DND-41 (cell line): Measurements from ENCODE around the gene GRHPR.

Source experiments
- ATAC-seq: fragments of 200-7000 bp; cut with Tn5 transposase; 3 replicates; pipeline ENCODE4 v1.9.1; 2021; ENCODE audit warnings: low read depth; ENCODE audit not compliant: insufficient read depth
- DNase-seq: peaks from one replicate; pipeline ENCODE4 v3.0.0-alpha.2; 2020
- H2AFZ ChIP-seq: 2 replicates; pipeline ENCODE4 v1.6.0; 2012; ENCODE audit warnings: low read depth, low read length
- H3K27ac ChIP-seq: 2 replicates; pipeline ENCODE4 v1.5.1; 2012; ENCODE audit warnings: low read length, inconsistent platforms
- H3K27me3 ChIP-seq: fragments of 200-600 bp; sonication (generic); 2 replicates; pipeline ENCODE4 v1.6.0; 2012; ENCODE audit warnings: low read length, mild to moderate bottlenecking, inconsistent platforms; ENCODE audit not compliant: insufficient read depth, poor library complexity
- H3K36me3 ChIP-seq: 2 replicates; pipeline ENCODE4 v1.5.1; 2012; ENCODE audit warnings: low read length, inconsistent platforms; ENCODE audit not compliant: insufficient read depth
- H3K4me1 ChIP-seq: 2 replicates; pipeline ENCODE4 v1.5.1; 2012; ENCODE audit warnings: mild to moderate bottlenecking, low read length; ENCODE audit not compliant: insufficient read depth
- H3K4me2 ChIP-seq: 2 replicates; pipeline ENCODE4 v1.6.0; 2012; ENCODE audit warnings: mild to moderate bottlenecking, moderate library complexity, low read length, inconsistent platforms; ENCODE audit not compliant: insufficient read depth
- H3K4me3 ChIP-seq, 2 experiments: fragments of 200-600 bp in 1 of 2; shearing (Covaris generic) in 1 of 2; 2 replicates each; pipeline ENCODE4 v1.5.1; 2012 to 2016; ENCODE audit warnings: inconsistent platforms in 2 of 2, low read length in 2 of 2, mild to moderate bottlenecking in 2 of 2, low read depth in 1 of 2, moderate library complexity in 1 of 2
- H3K79me2 ChIP-seq: 2 replicates; pipeline ENCODE4 v1.6.0; 2012; ENCODE audit warnings: low read length, inconsistent platforms; ENCODE audit not compliant: insufficient read depth
- H3K9ac ChIP-seq: 2 replicates; pipeline ENCODE4 v1.6.0; 2012; ENCODE audit warnings: low read depth, mild to moderate bottlenecking, inconsistent platforms, low read length, moderate library complexity
- H3K9me3 ChIP-seq: 2 replicates; pipeline ENCODE4 v1.5.1; 2012; ENCODE audit warnings: low read length, moderate library complexity, mild to moderate bottlenecking, inconsistent platforms; ENCODE audit not compliant: insufficient read depth, severe bottlenecking
- H4K20me1 ChIP-seq: 2 replicates; pipeline ENCODE4 v1.6.0; 2012; ENCODE audit warnings: low read length; ENCODE audit not compliant: insufficient read depth
- EZH2 ChIP-seq: IDR thresholded peaks from 3 replicates; pipeline ENCODE4 v1.6.1; 2012; ENCODE audit warnings: borderline replicate concordance, low read depth, mild to moderate bottlenecking, moderate library complexity, low read length, inconsistent platforms; ENCODE audit not compliant: severe bottlenecking
- TF ChIP-seq, protein P1 (sequence below): IDR thresholded peaks from 2 replicates; pipeline ENCODE4 v1.5.1; 2012; ENCODE audit warnings: borderline replicate concordance, low read length, moderate library complexity, mild to moderate bottlenecking; ENCODE audit not compliant: poor library complexity, severe bottlenecking; ENCODE audit errors: extremely low read depth

Gene GRHPR

DNA sequence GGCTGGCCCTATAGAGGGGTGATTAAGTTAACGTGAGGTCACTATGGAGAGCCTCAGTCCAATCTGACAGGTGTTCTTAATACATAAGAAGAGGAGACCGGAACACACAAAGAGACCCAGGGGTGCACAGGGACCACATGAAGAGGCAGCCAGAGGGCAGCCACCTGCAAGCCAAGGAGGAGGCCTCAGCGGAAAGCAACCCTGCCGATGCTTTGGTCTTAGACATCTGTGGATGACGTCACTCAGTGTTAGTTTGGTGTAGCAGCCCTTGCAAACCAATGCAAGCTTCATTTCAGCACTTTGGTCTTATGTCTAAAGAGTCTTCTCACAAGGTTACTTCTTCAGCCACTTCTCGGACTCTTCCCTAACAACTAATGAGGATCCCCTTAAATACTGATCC, 47.6 kb upstream of the GRHPR start:
- Histone ChIP-seq H3K9ac (no peak overlapping the region), H3K4me1 (no peaks in the 10 kb centered on the region), H3K9me3 (no peaks in the 10 kb centered on the region), H3K4me3 (no peak overlapping the region), H3K79me2 (no peaks in the 10 kb centered on the region), H4K20me1 (no peaks in the 10 kb centered on the region), H3K36me3 (no peaks in the 10 kb centered on the region), H3K27ac (no peak overlapping the region), H3K4me2 (no peak overlapping the region), H3K27me3 (no peaks in the 10 kb centered on the region), H2AFZ (no peak overlapping the region)
- DNase-seq (peak; percentile 22), ATAC-seq (peak; percentile 44; the same call in 2 of the 3 replicates)
- TF ChIP-seq, protein P1, sequence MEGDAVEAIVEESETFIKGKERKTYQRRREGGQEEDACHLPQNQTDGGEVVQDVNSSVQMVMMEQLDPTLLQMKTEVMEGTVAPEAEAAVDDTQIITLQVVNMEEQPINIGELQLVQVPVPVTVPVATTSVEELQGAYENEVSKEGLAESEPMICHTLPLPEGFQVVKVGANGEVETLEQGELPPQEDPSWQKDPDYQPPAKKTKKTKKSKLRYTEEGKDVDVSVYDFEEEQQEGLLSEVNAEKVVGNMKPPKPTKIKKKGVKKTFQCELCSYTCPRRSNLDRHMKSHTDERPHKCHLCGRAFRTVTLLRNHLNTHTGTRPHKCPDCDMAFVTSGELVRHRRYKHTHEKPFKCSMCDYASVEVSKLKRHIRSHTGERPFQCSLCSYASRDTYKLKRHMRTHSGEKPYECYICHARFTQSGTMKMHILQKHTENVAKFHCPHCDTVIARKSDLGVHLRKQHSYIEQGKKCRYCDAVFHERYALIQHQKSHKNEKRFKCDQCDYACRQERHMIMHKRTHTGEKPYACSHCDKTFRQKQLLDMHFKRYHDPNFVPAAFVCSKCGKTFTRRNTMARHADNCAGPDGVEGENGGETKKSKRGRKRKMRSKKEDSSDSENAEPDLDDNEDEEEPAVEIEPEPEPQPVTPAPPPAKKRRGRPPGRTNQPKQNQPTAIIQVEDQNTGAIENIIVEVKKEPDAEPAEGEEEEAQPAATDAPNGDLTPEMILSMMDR = no peak
- no peak for TF ChIP-seq EZH2

DNA sequence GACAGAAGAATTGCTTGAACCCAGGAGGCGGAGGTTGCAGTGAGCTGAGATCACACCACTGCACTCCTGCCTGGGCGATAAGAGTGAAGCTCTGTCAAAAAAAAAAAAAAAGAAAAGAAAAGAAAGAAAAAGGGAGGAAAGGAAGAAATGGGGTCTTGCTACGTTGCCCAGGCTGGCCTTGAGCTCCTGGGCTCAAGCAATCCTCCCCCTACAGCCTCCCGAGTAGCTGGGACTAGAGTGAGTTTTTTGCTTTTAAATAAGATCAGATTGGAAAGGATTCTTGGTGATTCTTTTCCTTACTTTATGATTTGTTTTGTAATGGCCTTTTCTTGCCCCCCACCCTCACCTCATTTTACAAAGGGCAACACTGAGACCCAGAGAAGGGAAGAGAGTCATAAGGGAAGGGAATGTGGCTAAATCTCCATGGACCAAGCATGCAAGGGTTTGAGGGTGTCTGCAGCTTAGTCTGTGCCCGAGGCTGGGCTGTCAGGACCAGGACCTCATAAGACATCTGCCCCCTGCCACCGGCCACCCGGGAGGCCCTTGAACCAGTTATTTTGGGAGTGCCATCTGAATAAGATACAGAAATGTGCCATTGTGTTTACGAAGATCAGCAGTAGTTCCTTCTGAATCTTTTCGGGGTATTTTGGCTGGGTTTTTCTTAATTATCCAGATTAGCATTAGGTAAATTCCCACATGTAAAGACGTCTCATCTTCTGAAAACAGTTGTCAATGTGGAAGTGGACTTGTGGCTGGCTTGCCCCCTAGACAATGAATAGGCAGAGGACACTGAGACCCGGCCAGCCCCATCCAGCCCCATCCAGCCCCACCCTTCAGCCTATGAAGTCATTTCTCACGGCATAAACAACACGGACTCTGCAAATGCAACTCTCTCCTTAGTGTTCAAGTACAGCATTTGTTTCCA, 44.5 kb upstream of the GRHPR start:
- no peak for DNase-seq
- Histone ChIP-seq H4K20me1 (no peaks in the 10 kb centered on the region), H3K9ac (no peak overlapping the region), H3K36me3 (no peaks in the 10 kb centered on the region), H3K4me2 (no peak overlapping the region), H3K79me2 (no peaks in the 10 kb centered on the region), H3K27me3 (no peaks in the 10 kb centered on the region), H3K9me3 (no peaks in the 10 kb centered on the region), H3K4me1 (no peaks in the 10 kb centered on the region), H2AFZ (no peak overlapping the region), H3K4me3 (no peak overlapping the region), H3K27ac (no peak overlapping the region)
- TF ChIP-seq, protein P1 = no peak
- no peak for TF ChIP-seq EZH2
- ATAC-seq = no peak

DNA sequence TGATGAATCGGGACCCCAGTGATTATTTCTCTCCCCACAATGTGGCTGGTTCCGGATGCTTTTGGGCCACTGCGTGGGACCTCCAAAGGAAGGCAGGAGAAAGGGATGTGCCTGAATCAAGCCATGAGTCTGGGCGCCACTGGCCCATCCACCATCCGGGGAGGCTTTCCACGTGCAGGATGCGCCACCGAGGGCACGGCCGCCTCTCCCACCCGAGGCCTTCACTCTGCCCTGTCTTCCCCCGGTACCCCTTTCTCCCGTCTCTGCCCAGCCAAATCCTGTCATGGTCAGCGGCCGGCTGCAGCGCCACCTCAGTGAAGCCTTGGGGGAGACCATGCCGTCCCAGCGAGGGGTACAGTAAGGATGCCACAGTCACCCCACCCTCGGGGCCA, 43.9 kb upstream of the GRHPR start:
- no peaks in the 10 kb centered on the region for H3K4me1 ChIP-seq
- H2AFZ ChIP-seq = no peak overlapping the region
- ATAC-seq (no peak), DNase-seq (no peak)
- no peaks in the 10 kb centered on the region for H3K79me2 ChIP-seq
- H3K36me3 ChIP-seq = no peaks in the 10 kb centered on the region
- no peak overlapping the region for H3K27ac ChIP-seq
- H3K27me3 ChIP-seq = no peaks in the 10 kb centered on the region
- no peak overlapping the region for H3K4me3 ChIP-seq
- no peak overlapping the region for H3K9ac ChIP-seq
- H4K20me1 ChIP-seq = no peaks in the 10 kb centered on the region
- no peaks in the 10 kb centered on the region for H3K9me3 ChIP-seq
- H3K4me2 ChIP-seq = no peak overlapping the region
- TF ChIP-seq EZH2 = no peak
- TF ChIP-seq, protein P1 = no peak
